Activated B cell treated with CpG ODN at 0.5 μM for 24 hours (primary cell): ENCODE measurements around the gene SGPL1. TPM values are rescaled to one million over a fixed set of nuclear protein-coding genes. Genes with fewer than 3 reads are reported as not detected.

Source experiments
- ATAC-seq: fragments of 200-7000 bp; cut with Tn5 transposase; one replicate; pipeline ENCODE4 v1.10.0; 2021; ENCODE audit warnings: low read depth, mild to moderate bottlenecking, moderate library complexity
- CTCF ChIA-PET: fragments of 350-600 bp; sonication (Branson Sonifier 250); formaldehyde crosslinking; loops from one replicate; lab custom pipeline; 2021; ENCODE audit warnings: antibody characterized with exemption; lab: Charles Lee
- POLR2A ChIA-PET: fragments of 350-600 bp; sonication (Branson Sonifier 250); formaldehyde crosslinking; loops from one replicate; lab custom pipeline; 2021; ENCODE audit warnings: antibody characterized with exemption; lab: Charles Lee
- DNase-seq: peaks from one replicate; pipeline ENCODE4 v3.0.0; 2022
- H3K27ac Mint-ChIP-seq: one replicate; pipeline ENCODE4 v1.8.0; 2020; ENCODE audit warnings: mixed read lengths
- H3K27me3 Mint-ChIP-seq: one replicate; pipeline ENCODE4 v1.8.0; 2021; ENCODE audit warnings: mixed read lengths
- H3K36me3 Mint-ChIP-seq: one replicate; pipeline ENCODE4 v1.8.0; 2021; ENCODE audit warnings: low read depth, mixed read lengths
- H3K4me1 Mint-ChIP-seq: one replicate; pipeline ENCODE4 v1.8.0; 2021; ENCODE audit warnings: mixed read lengths
- H3K4me3 Mint-ChIP-seq: one replicate; pipeline ENCODE4 v1.8.0; 2020; ENCODE audit warnings: mild to moderate bottlenecking, mixed read lengths
- H3K9me3 Mint-ChIP-seq: one replicate; pipeline ENCODE4 v1.8.0; 2020; ENCODE audit warnings: mixed read lengths
- intact Hi-C: fragments of 100-400 bp; cut with micrococcal nuclease; formaldehyde crosslinking; loops from one replicate; pipeline ENCODE4 v1.15.1; 2024
- total RNA-seq: library from RNA; stranded (reverse); gene quantifications from 2 replicates; pipeline ENCODE4 v1.2.3, GENCODE V29; 2022
- TF ChIP-seq, protein P1 (sequence below): fragments of 200-600 bp; IDR thresholded peaks from one replicate; pipeline ENCODE4 v1.8.0; 2022; ENCODE audit warnings: antibody characterized with exemption, mild to moderate bottlenecking

SGPL1 gene
- total RNA-seq, 1 donor from 2014 or later: 36.3 TPM

- no peak overlapping the region for H3K27ac Mint-ChIP-seq
- H3K4me3 Mint-ChIP-seq: no peak overlapping the region
- peaks cover 66% of the 10 kb centered on the region for H3K36me3 Mint-ChIP-seq
- DNase-seq (no peak), ATAC-seq (no peak)
- CTCF ChIA-PET: no interaction called here
- intact Hi-C loops: loop anchor here (5.0 kb wide), 1 partner anchor 48 kb away; the partner anchor contains the start of gene SGPL1
- TF ChIP-seq, protein P1, sequence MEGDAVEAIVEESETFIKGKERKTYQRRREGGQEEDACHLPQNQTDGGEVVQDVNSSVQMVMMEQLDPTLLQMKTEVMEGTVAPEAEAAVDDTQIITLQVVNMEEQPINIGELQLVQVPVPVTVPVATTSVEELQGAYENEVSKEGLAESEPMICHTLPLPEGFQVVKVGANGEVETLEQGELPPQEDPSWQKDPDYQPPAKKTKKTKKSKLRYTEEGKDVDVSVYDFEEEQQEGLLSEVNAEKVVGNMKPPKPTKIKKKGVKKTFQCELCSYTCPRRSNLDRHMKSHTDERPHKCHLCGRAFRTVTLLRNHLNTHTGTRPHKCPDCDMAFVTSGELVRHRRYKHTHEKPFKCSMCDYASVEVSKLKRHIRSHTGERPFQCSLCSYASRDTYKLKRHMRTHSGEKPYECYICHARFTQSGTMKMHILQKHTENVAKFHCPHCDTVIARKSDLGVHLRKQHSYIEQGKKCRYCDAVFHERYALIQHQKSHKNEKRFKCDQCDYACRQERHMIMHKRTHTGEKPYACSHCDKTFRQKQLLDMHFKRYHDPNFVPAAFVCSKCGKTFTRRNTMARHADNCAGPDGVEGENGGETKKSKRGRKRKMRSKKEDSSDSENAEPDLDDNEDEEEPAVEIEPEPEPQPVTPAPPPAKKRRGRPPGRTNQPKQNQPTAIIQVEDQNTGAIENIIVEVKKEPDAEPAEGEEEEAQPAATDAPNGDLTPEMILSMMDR: no peak
- H3K4me1 Mint-ChIP-seq: no peaks in the 10 kb centered on the region
- POLR2A ChIA-PET: no interaction called here
- H3K27me3 Mint-ChIP-seq: no peaks in the 10 kb centered on the region
- no peaks in the 10 kb centered on the region for H3K9me3 Mint-ChIP-seq
Measured at GRCh38 chr10:70864935-70865334, 49.2 kb downstream of the SGPL1 start.

DNA sequence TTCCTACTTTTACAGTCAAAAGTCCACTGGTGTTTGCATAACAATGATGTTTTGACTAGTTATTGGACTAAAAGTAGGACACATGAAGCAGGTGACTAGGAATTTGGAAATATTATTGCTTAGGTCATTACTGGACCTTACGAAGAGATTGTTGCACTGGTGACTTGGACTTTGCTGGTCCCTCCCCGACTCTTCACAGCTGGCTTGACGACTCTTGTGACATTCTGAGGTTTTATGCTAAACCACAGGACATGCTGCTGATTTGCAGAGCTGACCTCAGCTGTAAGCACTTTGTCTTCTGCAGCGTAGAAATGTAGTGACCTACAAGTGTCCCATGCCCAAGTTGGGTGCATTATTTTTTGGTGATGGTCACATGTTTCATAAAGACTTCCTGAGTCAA lies 50.7 kb downstream of the SGPL1 start:
- CTCF ChIA-PET: no interaction called here
- intact Hi-C loops: no loop called here
- TF ChIP-seq, protein P1: no peak
- ATAC-seq (no peak), DNase-seq (no peak)
- Mint-ChIP-seq H3K9me3 (no peaks in the 10 kb centered on the region), H3K4me3 (no peak overlapping the region), H3K27ac (no peak overlapping the region), H3K36me3 (peaks cover 64% of the 10 kb centered on the region), H3K4me1 (no peaks in the 10 kb centered on the region), H3K27me3 (no peaks in the 10 kb centered on the region)
- POLR2A ChIA-PET: no interaction called here

- TF ChIP-seq, protein P1: no peak
- Mint-ChIP-seq H3K4me3 (no peak overlapping the region), H3K9me3 (no peaks in the 10 kb centered on the region), H3K27ac (no peak overlapping the region), H3K27me3 (no peaks in the 10 kb centered on the region), H3K4me1 (no peaks in the 10 kb centered on the region), H3K36me3 (peaks cover 71% of the 10 kb centered on the region)
- intact Hi-C loops: no loop called here
- ChIA-PET POLR2A (no interaction called here), CTCF (no interaction called here)
- DNase-seq (no peak), ATAC-seq (no peak)
Measured at GRCh38 chr10:70872291-70872690, 56.5 kb downstream of the SGPL1 start.

DNA sequence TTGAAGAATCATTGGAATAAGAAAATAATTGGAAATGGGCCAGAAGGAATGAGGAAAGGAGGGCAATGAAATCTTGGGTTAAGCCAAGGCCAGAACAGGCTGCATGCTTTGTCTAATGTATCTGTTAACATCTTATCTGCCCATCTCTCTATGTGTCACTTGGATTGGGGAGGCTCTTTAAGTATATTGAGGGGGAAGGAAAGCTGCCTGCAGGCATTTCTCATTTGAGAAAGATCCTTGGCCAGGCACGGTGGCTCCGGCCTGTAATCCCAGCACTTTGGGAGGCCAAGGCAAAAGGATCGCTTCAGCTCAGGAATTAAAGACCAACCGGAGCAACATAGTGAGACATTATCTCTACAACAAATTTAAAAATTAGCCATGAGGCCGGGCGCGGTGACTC lies 58.3 kb downstream of the SGPL1 start:
- no peak for ATAC-seq

DNA sequence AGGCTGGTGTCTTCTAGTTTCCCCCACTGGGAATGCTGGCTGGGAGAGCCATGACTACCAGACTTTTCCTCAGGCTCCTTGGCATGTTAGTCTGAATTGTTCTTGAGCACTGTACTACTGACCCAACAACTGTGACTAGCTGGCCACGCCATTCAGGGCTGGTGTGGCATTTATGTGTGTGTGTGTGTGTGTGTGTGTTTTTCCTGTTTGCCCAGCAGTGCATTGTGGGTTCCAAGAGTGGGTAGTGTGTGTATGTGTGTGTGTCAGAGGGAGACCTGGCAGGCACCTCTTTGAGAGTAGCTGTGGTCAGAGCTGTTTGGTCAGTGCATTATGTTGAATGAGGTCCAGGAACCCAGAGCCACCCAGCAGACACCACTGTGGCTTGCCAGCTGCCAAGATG lies 63.5 kb downstream of the SGPL1 start:
- no peak overlapping the region for H3K4me3 Mint-ChIP-seq
- TF ChIP-seq, protein P1: no peak
- ChIA-PET POLR2A (interaction anchor here (0.5 to 1.2 kb wide), 3 partner anchors 9 to 1777 kb away, joined by 3 to 4 read pairs (median 3); partner anchors contain the start of gene PCBD1), CTCF (interaction anchor here (1.0 to 2.7 kb wide), 3 partner anchors 59 to 418 kb away, joined by 3 to 8 read pairs (median 4); partner anchors contain the start of gene SGPL1)
- no peaks in the 10 kb centered on the region for H3K9me3 Mint-ChIP-seq
- peaks cover 4% of the 10 kb centered on the region for H3K4me1 Mint-ChIP-seq
- H3K36me3 Mint-ChIP-seq: peaks cover 52% of the 10 kb centered on the region
- ATAC-seq: no peak
- no peaks in the 10 kb centered on the region for H3K27me3 Mint-ChIP-seq
- intact Hi-C loops: no loop called here
- no peak overlapping the region for H3K27ac Mint-ChIP-seq
- no peak for DNase-seq

More for the DNA sequence above, 58.3 kb downstream of the SGPL1 start:
- POLR2A ChIA-PET: no interaction called here
- intact Hi-C loops: no loop called here
- Mint-ChIP-seq H3K9me3 (no peaks in the 10 kb centered on the region), H3K27me3 (no peaks in the 10 kb centered on the region), H3K27ac (no peak overlapping the region), H3K4me1 (no peaks in the 10 kb centered on the region), H3K4me3 (no peak overlapping the region), H3K36me3 (peaks cover 78% of the 10 kb centered on the region)
- CTCF ChIA-PET: no interaction called here
- TF ChIP-seq, protein P1: no peak
- no peak for DNase-seq
